HG03378 (cell line): Measurements from ENCODE around the gene SNED1.

Experiments
- ATAC-seq: cut with Tn5 transposase; IDR thresholded peaks from one replicate; pipeline ENCODE4 v1.9.1; 2021; ENCODE audit warnings: mild to moderate bottlenecking, moderate library complexity; ENCODE audit not compliant: unreplicated experiment

SNED1 gene

GRCh38 chr2:240959941-240960308, 38.5 kb upstream of the SNED1 start:
- no peak for ATAC-seq

- no peak for ATAC-seq
These were observed 38.0 kb upstream of the SNED1 start for GRCh38 chr2:240960309-240960970.

DNA sequence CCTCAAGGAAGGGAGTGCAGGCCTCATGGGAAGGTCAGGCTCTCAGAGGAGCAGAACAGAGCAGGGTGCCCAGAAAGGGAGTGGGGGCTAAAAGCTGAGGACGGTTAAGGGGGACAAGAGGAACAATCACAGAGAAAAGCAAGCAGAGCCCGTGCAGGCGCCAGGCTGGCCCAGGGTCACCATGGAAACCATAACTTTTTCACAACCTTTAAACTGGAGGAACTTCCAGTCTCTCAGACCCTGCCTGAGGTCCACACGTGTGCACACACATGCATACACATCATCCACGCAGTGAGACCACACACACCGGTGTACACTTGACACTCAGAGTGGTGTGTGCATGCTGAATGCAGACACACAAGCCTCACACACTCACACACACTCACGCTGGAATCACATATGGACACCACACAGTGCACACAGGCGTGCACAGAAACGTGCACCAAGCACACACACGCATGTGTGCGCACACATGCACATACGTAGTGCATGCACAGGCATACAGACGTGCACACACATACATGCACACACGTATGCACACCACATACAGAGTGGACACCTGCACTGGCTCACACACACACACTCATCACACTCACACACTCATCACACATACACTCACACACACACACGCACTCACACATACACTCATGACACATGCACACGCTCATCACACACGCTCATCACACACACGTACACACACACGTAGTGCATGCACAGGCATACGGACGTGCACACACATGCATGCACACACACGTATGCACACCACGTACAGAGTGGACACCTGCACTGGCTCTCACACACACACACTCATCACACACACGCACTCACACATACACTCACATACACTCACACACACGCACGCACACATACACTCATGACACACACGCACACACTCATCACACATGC, 37.2 kb upstream of the SNED1 start:
- no peak for ATAC-seq

DNA sequence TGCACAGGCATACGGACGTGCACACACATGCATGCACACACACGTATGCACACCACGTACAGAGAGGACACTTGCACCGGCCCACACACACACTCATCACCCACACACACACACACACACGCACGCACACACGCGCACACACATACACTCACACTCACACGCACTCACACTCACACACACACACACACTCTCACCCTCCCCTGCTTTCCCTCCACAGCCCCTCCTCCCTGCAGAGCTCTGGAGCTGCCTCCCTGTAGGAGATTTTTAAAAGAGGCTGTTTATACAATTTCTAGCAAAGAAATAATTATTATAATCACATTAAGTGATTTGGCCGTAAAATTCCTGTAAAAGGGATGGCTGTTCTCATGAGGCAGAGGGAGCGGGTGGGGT, 36.5 kb upstream of the SNED1 start:
- no peak for ATAC-seq

DNA sequence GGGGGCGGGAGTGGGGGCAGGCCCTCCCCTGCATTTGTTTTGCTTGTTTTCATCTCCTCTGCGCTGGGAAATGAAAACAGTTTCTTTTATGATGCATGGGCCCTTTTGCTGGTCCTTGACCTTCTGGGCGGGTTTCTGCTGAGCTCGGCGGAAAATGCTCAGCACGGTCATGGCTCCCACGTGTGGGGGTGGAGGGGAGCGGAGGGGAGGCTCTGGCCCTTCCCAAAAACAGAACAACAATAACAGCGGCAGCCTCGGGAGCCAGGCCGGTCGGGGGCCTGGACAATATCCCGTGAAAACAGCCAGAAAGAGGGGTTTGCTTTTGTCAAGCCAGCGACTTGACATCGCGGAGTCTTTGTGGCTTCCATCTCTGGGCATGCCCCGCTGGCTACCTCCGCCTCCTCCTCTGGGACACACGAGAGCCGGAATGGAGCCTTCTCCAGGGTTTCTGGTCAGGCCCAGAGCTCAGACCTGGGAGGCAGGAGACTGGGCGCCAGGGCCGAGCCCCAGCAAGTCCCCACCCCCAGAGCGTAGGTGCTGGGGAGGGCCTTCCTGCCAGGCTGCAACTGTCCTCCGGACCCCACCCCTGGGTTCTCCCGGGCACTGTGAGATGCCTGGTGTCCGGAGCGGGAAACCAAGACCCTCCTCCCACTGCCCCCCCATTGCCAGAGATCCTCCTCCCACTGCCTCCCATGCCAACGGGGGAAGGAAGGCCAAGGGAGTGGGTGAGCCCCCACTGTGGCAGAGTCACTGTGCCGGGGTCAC, 35.9 kb upstream of the SNED1 start:
- no peak for ATAC-seq

- no peak for ATAC-seq
These were observed 35.2 kb upstream of the SNED1 start for GRCh38 chr2:240963065-240963867.

DNA sequence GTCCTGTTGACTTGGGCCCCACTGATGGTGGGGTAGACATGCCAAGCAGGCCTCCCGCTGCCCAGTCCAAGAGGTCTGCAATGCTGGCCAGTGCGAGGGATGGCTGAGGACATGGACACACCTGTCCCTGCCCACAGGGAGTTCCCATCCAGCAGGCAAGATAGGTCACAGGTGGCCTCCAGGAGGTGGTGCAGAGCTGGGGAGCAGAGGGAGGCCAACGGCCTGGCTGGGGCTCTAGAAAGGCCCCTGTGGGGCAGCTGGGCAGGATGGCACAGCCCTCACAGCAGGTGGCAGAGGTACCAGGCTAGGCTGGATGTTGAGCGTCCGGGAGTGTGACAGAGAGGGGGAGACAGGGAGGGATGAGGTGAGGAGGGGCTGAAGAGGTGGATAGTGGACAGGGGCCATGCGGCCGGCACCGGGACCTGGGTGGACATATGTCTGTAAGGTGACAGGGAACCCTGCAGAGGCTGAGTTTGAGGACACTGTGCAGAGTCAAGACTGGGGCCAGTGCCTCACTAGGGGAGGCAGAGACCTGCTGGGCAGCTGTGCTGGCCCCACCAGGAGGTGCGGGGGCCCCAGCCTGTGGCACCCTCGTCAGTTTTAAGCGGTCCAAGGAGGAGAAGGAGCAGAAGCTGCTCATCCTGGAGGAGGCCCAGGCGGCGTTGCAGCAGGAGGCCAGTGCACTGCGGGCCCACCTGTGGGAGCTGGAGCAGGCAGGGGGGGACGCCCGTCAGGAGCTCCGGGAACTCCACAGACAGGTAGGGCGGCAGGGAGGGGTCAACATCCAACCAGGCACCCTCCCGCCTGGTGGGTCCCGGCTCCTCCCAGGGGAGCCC, 34.3 kb upstream of the SNED1 start:
- ATAC-seq: no peak

- no peak for ATAC-seq
These were observed 33.6 kb upstream of the SNED1 start for GRCh38 chr2:240964704-240965295.

GRCh38 chr2:240965296-240965904, 33.0 kb upstream of the SNED1 start:
- no peak for ATAC-seq

DNA sequence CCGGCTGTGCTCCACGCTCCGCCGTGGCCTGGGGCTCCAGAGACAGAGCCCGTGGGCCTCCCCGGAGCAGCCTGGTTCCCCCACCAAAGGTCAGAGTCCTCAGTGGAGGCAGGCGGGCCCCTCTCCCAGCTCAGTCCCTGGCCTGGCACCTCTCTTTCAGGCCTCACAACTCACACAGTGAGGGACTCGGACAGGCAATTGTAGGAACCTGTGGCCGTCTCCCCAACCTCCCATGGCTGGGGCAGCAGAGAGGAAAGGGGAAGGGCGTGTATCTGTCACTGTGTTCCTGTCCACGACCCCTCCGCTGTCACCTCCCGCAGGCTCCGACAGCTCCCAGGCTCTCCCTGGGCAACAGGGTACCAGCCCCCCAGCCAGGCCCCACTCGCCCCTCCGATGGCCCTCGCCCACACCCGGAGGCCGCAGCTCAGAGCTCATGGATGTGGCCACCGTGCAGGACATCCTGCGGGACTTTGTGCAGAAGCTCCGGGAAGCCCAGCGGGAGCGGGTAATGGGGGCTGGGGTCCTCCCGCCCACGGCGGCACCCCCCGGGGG, 32.4 kb upstream of the SNED1 start:
- ATAC-seq: no peak

DNA sequence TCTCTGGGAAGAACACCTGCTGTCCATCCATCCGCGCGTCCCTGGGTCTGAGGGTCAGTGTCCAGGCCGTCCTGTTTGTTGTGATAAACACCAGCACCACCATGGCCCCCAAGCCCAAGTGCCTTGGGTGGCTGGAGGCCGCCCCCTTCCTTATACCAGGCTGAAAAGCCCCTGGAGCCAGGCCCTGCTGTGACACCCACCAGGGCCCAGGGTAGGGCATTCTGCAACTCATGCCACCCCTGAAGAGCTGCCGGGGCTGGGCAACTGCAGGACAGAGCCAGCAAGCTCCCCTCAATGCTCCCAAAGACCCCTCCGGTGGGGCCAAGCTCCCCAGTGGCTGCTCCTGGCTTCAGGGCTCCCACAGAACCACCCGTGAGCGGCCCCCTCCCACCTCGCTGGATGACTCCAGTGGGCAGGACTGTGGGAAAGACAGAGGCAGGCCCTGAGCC, 31.9 kb upstream of the SNED1 start:
- ATAC-seq: no peak

- no peak for ATAC-seq
These were observed 31.3 kb upstream of the SNED1 start for GRCh38 chr2:240966906-240967680.

- ATAC-seq: no peak
These were observed 30.5 kb upstream of the SNED1 start for GRCh38 chr2:240967681-240968621.

DNA sequence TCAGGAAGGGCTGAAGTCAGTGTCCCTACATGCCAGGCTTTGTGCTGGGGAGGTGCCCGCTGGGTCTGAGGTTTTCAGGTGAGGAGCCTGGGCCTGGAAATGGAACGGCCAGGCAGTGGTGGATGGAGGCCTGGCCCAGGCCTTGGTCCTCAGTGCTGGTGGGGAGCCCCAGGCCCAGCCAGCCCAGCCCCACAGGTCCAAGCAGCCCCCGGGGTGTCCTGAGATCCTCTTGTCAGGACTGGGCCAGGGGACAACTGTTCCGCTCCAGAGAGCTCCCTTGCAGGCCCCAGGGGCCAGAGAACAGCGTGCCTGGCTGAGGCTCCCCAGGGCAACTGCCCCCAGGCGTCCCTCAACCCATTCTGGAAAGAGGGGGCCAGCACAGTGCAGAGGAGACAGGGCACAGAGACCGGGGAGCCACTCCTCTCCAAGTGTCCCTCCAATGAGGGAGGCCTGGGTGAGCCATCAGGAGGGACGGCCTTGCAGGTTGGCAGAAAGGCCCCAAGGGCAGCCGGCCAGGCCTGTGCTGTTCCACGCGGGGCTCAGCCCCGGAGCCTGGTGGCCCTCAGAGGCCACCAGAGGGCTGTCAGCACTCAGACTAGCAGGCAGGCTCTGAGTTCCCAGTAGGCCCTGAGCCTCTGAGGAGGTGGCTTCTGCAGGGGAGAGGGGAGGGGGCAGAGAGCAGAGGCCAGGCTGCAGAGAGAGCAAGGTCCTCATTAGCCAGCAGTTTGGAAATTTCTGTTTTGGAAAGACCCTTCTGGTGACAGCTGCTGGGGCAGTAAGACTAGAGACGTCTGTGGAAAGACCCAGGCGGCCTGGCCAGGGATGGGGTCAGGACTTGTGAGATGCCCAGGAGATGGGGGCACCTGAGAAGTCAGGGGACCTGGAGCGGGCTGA, 29.4 kb upstream of the SNED1 start:
- no peak for ATAC-seq

- ATAC-seq: no peak
These were observed 28.3 kb upstream of the SNED1 start for GRCh38 chr2:240970104-240970503.

GRCh38 chr2:240970816-240971215, 27.6 kb upstream of the SNED1 start:
- no peak for ATAC-seq
